GM03348 (cell line): Measurements from ENCODE around the gene PRR15L.
"Not testable (repeated sequence)": the region's sequence is repeated elsewhere in the genome, so short reads cannot be mapped to it uniquely, and the experiment has no call there.

Experiments used
- DNase-seq: peaks from one replicate; pipeline ENCODE4 v3.0.0; 2012; ENCODE audit warnings: low spot score

The PRR15L gene

GRCh38 chr17:47988445-47988844, 30.8 kb upstream of the PRR15L start:
- not testable (repeated sequence) for DNase-seq

- peak; percentile 20 for DNase-seq
These were observed 29.7 kb upstream of the PRR15L start for GRCh38 chr17:47987240-47987835.

GRCh38 chr17:47986520-47986919, 28.8 kb upstream of the PRR15L start:
- no peak for DNase-seq

GRCh38 chr17:47983492-47984223, 26.0 kb upstream of the PRR15L start:
- no peak for DNase-seq

- no peak for DNase-seq
These were observed 25.1 kb upstream of the PRR15L start for GRCh38 chr17:47982645-47983390.

GRCh38 chr17:47982091-47982617, 24.5 kb upstream of the PRR15L start:
- no peak for DNase-seq

- DNase-seq, result no peak
These were observed 23.8 kb upstream of the PRR15L start for GRCh38 chr17:47981462-47981861.

- DNase-seq, result no peak
These were observed 22.9 kb upstream of the PRR15L start for GRCh38 chr17:47980541-47980940.

- DNase-seq, result peak; percentile 84
These were observed 20.6 kb upstream of the PRR15L start for GRCh38 chr17:47978324-47978723.

GRCh38 chr17:47975823-47976205, 18.1 kb upstream of the PRR15L start:
- DNase-seq, result no peak

GRCh38 chr17:47975189-47975822, 17.6 kb upstream of the PRR15L start:
- DNase-seq, result no peak

- no peak for DNase-seq
These were observed 15.9 kb upstream of the PRR15L start for GRCh38 chr17:47973541-47973940.

- DNase-seq, result peak; percentile 99
These were observed 13.2 kb upstream of the PRR15L start, which contains the start of gene CDK5RAP3 for GRCh38 chr17:47970725-47971499. Gene CDK5RAP3, plus strand, starts transcription at chr17:47971113. Its CDS starts 34 bp downstream, at chr17:47971147.

GRCh38 chr17:47969930-47970724, 12.4 kb upstream of the PRR15L start:
- DNase-seq, result no peak

- no peak for DNase-seq
These were observed 11.2 kb upstream of the PRR15L start for GRCh38 chr17:47968836-47969235.

- DNase-seq, result peak; percentile 73
These were observed 10.0 kb upstream of the PRR15L start for GRCh38 chr17:47967607-47968252.

GRCh38 chr17:47966079-47966519, 8.4 kb upstream of the PRR15L start:
- DNase-seq, result peak; percentile 58

- DNase-seq, result no peak
These were observed 7.2 kb upstream of the PRR15L start for GRCh38 chr17:47964856-47965255.

GRCh38 chr17:47962901-47963300, 5.2 kb upstream of the PRR15L start:
- DNase-seq, result no peak

- no peak for DNase-seq
These were observed 3.7 kb upstream of the PRR15L start for GRCh38 chr17:47961406-47961805.
